ENCODE measurements around the gene CELF1. TPM values are rescaled to one million over a fixed set of nuclear protein-coding genes. Genes with fewer than 3 reads are reported as not detected.

The CELF1 gene
- total RNA-seq (2022; extraction: Qiagen RNA extraction), result 44.8 to 50.9 TPM (median 46.6 TPM) in 5 replicates

DNA sequence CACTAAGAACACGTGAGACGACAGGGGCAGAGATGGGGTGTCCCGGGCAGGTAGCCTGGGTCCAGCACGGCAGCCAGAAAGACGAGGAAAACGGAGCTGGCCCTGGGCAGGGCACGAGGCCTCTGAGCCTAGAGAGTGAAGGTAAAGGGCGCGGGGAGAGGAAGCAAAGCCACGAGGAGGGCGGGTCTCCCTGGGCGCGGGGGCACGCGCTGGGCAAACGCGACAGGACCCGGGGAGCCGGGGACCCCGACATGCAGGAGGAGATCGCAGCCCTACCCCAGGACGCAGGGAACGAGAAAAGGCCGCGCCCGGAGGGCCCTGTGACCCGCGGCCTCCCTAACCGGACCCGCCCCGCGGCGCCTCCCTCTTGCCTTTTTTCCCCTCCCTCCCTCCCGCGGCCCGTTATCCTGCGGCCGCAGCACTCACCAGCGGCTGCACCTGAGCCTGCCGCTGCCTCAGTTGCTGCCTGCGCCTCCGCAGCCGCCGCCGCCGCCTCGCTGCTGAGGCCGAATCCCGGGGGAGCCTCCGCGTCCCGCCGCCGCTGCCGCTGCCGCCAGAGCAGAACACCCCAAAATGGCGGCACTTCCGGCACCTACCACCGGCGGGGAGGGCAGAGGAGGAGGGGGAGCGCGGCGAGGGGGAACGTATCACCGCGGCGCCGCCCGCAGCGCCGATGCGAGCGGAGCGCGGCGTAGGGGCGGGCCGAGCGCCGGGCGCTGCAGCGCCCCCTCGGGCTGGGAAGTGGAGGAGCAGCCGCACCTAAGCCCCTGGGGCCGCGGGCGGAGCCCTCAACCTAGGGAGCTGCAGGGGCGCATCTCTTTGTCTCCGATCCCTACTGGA is at the start of gene CELF1:
Gene CELF1 (minus strand): TSS at position 567 of the 840 bp plus-strand sequence. CDS start 53,609 bp downstream, outside the sequence.

GRCh38 chr11:47593934-47594855 is 41.3 kb upstream of the CELF1 start, which contains the start of gene C1QTNF4:
Gene C1QTNF4, minus strand, starts transcription at chr11:47594411. Its CDS starts 3,601 bp downstream, at chr11:47590810.

GRCh38 chr11:47586098-47586855 is 33.3 kb upstream of the CELF1 start, which contains the start of gene FAM180B:
Gene FAM180B, plus strand, starts transcription at chr11:47586678. Its CDS starts 91 bp downstream, at chr11:47586769.

GRCh38 chr11:47578524-47579494 is 25.9 kb upstream of the CELF1 start, which contains the start of the genes KBTBD4 and NDUFS3:
Gene KBTBD4, minus strand, starts transcription at chr11:47578970. Its CDS starts 19 bp downstream, at chr11:47578951.
Gene NDUFS3, plus strand, starts transcription at chr11:47579074. Its CDS starts 18 bp downstream, at chr11:47579092.

DNA sequence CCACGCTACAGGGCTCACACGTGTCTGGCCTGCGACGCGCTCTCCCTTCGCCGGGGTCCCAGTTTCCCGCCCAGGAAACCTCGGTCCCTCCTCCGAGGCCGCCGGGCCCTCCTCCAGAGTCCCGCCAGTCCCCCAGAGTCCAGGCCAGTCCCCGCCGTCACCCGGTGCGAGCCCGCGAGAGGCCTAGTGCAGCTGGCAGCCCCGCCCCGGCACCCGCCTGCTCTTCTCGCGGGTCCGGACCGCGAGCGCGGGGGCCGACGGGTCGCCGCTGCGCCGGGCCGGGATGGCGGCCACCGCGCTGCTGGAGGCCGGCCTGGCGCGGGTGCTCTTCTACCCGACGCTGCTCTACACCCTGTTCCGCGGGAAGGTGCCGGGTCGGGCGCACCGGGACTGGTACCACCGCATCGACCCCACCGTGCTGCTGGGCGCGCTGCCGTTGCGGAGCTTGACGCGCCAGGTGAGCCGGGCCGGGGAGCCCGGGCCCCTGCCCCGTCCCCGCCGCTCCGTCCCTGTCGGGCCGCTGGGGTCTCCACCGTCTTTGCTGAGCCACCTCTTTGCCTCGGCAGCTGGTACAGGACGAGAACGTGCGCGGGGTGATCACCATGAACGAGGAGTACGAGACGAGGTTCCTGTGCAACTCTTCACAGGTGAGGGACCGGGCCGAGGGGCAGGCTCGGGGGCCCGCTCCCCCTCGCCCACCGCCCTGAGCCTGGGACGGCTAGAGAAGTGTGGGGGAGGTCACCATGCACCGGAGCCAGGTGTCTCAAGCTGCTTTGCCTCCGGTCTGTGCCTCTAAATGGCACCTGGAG is 12.6 kb upstream of the CELF1 start, which contains the start of gene PTPMT1:
Gene PTPMT1 (plus strand): TSS at position 260 of the 809 bp plus-strand sequence. CDS start 24 bp downstream, at position 284.

GRCh38 chr11:47448566-47449427 is 104.1 kb downstream of the CELF1 start, which contains the start of gene RAPSN:
Gene RAPSN, minus strand, starts transcription at chr11:47449136. Its CDS starts 172 bp downstream, at chr11:47448964.

DNA sequence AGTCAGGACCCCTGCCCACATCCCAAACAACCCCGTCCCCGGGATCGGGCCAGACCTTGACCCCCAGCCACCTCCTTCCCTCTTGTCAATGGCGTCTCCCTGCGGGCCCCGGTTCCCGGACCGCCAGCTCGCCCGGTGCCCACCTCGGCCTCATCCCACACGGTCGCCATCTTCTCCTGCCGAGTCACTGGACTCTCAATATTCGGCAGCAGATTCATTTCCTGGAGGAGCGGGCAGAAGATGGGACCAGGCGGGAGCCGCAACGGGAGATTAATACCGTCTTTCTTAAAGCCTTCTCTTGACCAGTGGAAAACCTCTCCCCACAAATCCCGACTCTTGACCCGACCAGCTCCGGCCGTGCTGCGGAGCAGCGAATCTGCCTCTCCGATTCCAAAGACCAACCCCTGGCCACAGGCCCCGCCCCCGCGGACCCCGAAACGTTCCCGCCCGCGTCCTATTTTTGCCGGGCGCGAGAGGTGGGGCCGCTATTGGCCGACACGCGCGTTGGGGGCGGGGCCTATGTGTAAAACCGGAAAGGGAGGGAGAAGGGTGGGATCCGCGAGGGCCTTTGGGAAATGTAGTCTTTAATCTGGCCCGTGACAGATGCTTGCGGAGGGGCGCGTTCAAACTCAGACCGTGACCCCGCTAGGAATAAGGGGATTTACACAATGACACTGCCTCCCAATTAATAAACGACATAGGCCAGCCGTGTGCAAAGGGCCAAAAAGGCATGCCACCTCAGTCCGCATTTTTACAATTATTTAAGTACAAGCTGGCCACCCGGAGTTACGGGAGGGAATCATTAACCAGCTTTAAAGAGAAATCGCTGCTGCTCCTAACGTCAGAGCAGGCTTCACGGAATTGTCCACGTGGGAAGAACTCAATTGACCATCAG is 126.6 kb downstream of the CELF1 start, which contains the start of gene PSMC3:
Gene PSMC3 (minus strand): TSS at position 378 of the 895 bp plus-strand sequence. CDS start 160 bp downstream, at position 218.

Other genes starting within 250 kb of the CELF1 start
- gene MYBPC3, start 200.4 kb downstream of the CELF1 start, total RNA-seq (2022; extraction: Qiagen RNA extraction), result 0.07 to 0.12 TPM (median 0.08 TPM) in 4 of 5 replicates, not detected in the other
- 0.15 to 0.20 TPM in 2 of 5 replicates, not detected in the others for gene SPI1, start 174.6 kb downstream of the CELF1 start, total RNA-seq (2022; extraction: Qiagen RNA extraction)
- gene SLC39A13, start 144.5 kb downstream of the CELF1 start, total RNA-seq (2022; extraction: Qiagen RNA extraction), result 46.6 to 60.3 TPM (median 53.7 TPM) in 5 replicates
- 189 to 259 TPM (median 197 TPM) in 5 replicates for gene PSMC3, start 126.7 kb downstream of the CELF1 start, total RNA-seq (2022; extraction: Qiagen RNA extraction)
- gene RAPSN, start 104.0 kb downstream of the CELF1 start, total RNA-seq (2022; extraction: Qiagen RNA extraction), result 0.23 to 0.58 TPM (median 0.43 TPM) in 3 of 5 replicates, not detected in the others
- 58.7 to 80.4 TPM (median 77.8 TPM) in 5 replicates for gene PTPMT1, start 12.5 kb upstream of the CELF1 start, total RNA-seq (2022; extraction: Qiagen RNA extraction)
- 16.7 to 18.7 TPM (median 17.8 TPM) in 5 replicates for gene KBTBD4, start 25.8 kb upstream of the CELF1 start, total RNA-seq (2022; extraction: Qiagen RNA extraction)
- 104 to 145 TPM (median 136 TPM) in 5 replicates for gene NDUFS3, start 25.9 kb upstream of the CELF1 start, total RNA-seq (2022; extraction: Qiagen RNA extraction)
- not detected in 5 replicates for gene FAM180B, start 33.5 kb upstream of the CELF1 start, total RNA-seq (2022; extraction: Qiagen RNA extraction)
- 0.21 TPM in 1 of 5 replicates, not detected in the others for gene C1QTNF4, start 41.3 kb upstream of the CELF1 start, total RNA-seq (2022; extraction: Qiagen RNA extraction)
- gene MTCH2, start 89.4 kb upstream of the CELF1 start, total RNA-seq (2022; extraction: Qiagen RNA extraction), result 127 to 153 TPM (median 131 TPM) in 5 replicates
- gene AGBL2, start 162.2 kb upstream of the CELF1 start, total RNA-seq (2022; extraction: Qiagen RNA extraction), result 1.2 to 1.9 TPM (median 1.5 TPM) in 5 replicates
- 43.8 to 61.7 TPM (median 53.0 TPM) in 5 replicates for gene FNBP4, start 214.2 kb upstream of the CELF1 start, total RNA-seq (2022; extraction: Qiagen RNA extraction)